H1 (cell line): ENCODE results near the gene GIT1. TPM values are rescaled to one million over a fixed set of nuclear protein-coding genes. Genes with fewer than 3 reads are reported as not detected.

Experiments used
- CTCF ChIA-PET: fragments of 300-600 bp; sonication (Branson Sonifier 250); formaldehyde crosslinking; loops from one replicate; lab custom pipeline; 2021; ENCODE audit not compliant: partially characterized antibody; lab: Charles Lee
- POLR2A ChIA-PET: fragments of 300-600 bp; sonication (Branson Sonifier 250); formaldehyde crosslinking; loops from one replicate; lab custom pipeline; 2021; ENCODE audit warnings: inconsistent platforms; ENCODE audit not compliant: partially characterized antibody; lab: Charles Lee
- DNase-seq, 2 experiments: peaks; one replicate each; pipeline versions ENCODE4 v3.0.0 to v3.0.0-alpha.2; 2010 to 2022; ENCODE audit warnings: low spot score in 2 of 2, low read depth in 1 of 2, mixed read lengths in 1 of 2
- FAIRE-seq: peaks from 2 replicates; lab custom pipeline; 2011; peaks lifted over from hg19 to GRCh38; lab: Jason Lieb, UNC
- H2AFZ ChIP-seq: 2 replicates; pipeline ENCODE4 v1.8.1; 2012; ENCODE audit warnings: low read length, inconsistent platforms
- H2AK5ac ChIP-seq: 2 replicates; pipeline ENCODE4 v1.6.1; 2013; ENCODE audit warnings: low read depth, low read length
- H2BK120ac ChIP-seq: replicated peaks from 2 replicates; pipeline ENCODE3; 2013; ENCODE audit warnings: low read depth, low read length, inconsistent platforms
- H2BK12ac ChIP-seq: 2 replicates; pipeline ENCODE4 v1.6.1; 2013; ENCODE audit warnings: low read depth, low read length
- H2BK15ac ChIP-seq: 2 replicates; pipeline ENCODE4 v1.6.1; 2013; ENCODE audit warnings: low read length
- H2BK20ac ChIP-seq: 2 replicates; pipeline ENCODE4 v1.6.1; 2013; ENCODE audit warnings: low read length
- H2BK5ac ChIP-seq: 2 replicates; pipeline ENCODE4 v1.6.1; 2013; ENCODE audit warnings: low read depth, low read length
- H3K14ac ChIP-seq: 2 replicates; pipeline ENCODE4 v1.6.1; 2013; ENCODE audit warnings: inconsistent platforms; ENCODE audit not compliant: insufficient read length
- H3K18ac ChIP-seq: 2 replicates; pipeline ENCODE4 v1.6.1; 2013; ENCODE audit warnings: low read length; ENCODE audit errors: extremely low read depth
- H3K23ac ChIP-seq: 2 replicates; pipeline ENCODE4 v1.6.1; 2013; ENCODE audit warnings: inconsistent platforms; ENCODE audit not compliant: insufficient read length
- H3K23me2 ChIP-seq: 2 replicates; pipeline ENCODE4 v1.6.1; 2013; ENCODE audit warnings: low read depth, low read length
- H3K27ac ChIP-seq: 2 replicates; pipeline ENCODE4 v1.6.1; 2011; ENCODE audit warnings: low read depth, low read length, inconsistent platforms
- H3K27me3 ChIP-seq, 4 experiments: replicated peaks in 1 of 4; 1 replicate in 1 of 4; 2 replicates in 3 of 4; pipeline versions ENCODE4 v1.6.1 to v1.8.1; 2011 to 2013; ENCODE audit warnings: low read length in 3 of 4, mild to moderate bottlenecking in 3 of 4, inconsistent platforms in 2 of 4, mixed read lengths in 2 of 4, moderate library complexity in 1 of 4; ENCODE audit not compliant: control insufficient read depth in 3 of 4, insufficient read depth in 3 of 4; ENCODE audit errors: extremely low read depth in 1 of 4
- H3K36me3 ChIP-seq, 4 experiments: 2 replicates each; pipeline versions ENCODE4 v1.6.1 to v1.8.1; 2011 to 2013; ENCODE audit warnings: mild to moderate bottlenecking in 4 of 4, low read length in 3 of 4, moderate library complexity in 2 of 4, control low read depth in 1 of 4, inconsistent platforms in 1 of 4; ENCODE audit not compliant: insufficient read depth in 4 of 4, control insufficient read depth in 2 of 4
- H3K4ac ChIP-seq: replicated peaks from 2 replicates; pipeline ENCODE3; 2013; ENCODE audit warnings: low read length, low read depth, mixed read lengths, inconsistent platforms; ENCODE audit not compliant: insufficient read length
- H3K4me1 ChIP-seq, 4 experiments: replicated peaks in 1 of 4; 1 replicate in 1 of 4; 2 replicates in 3 of 4; pipeline versions ENCODE4 v1.6.1 to v1.8.1; 2011 to 2013; ENCODE audit warnings: low read length in 3 of 4, inconsistent platforms in 2 of 4, mixed read lengths in 1 of 4; ENCODE audit not compliant: insufficient read depth in 4 of 4, control insufficient read depth in 3 of 4
- H3K4me2 ChIP-seq, 2 experiments: 2 replicates each; pipeline versions ENCODE4 v1.6.1 to v1.8.1; 2011 to 2013; ENCODE audit warnings: low read depth in 2 of 2, low read length in 2 of 2, control low read depth in 1 of 2, inconsistent platforms in 1 of 2, mild to moderate bottlenecking in 1 of 2; ENCODE audit not compliant: insufficient read depth in 1 of 2
- H3K4me3 ChIP-seq, 4 experiments: fragments of 200-600, 300-600 bp in 1 of 4; sonication (generic), shearing (Covaris generic), sonication (Bioruptor Twin) in 1 of 4; 2 replicates each; pipeline versions ENCODE4 v1.5.1 to v1.8.1; 2011 to 2016; ENCODE audit warnings: low read length in 4 of 4, low read depth in 3 of 4, control low read depth in 2 of 4, inconsistent platforms in 2 of 4, mild to moderate bottlenecking in 2 of 4, mixed read lengths in 1 of 4, moderate library complexity in 1 of 4; ENCODE audit not compliant: insufficient read depth in 2 of 4; ENCODE audit errors: extremely low read depth in 1 of 4
- H3K56ac ChIP-seq: replicated peaks from 2 replicates; pipeline ENCODE3; 2013; ENCODE audit warnings: low read depth, mild to moderate bottlenecking, mixed read lengths, low read length, inconsistent platforms; ENCODE audit not compliant: insufficient read length
- H3K79me1 ChIP-seq: 2 replicates; pipeline ENCODE4 v1.6.1; 2013; ENCODE audit warnings: low read depth, low read length, control low read depth
- H3K79me2 ChIP-seq, 2 experiments: 2 replicates each; pipeline versions ENCODE4 v1.6.1 to v1.8.1; 2012 to 2013; ENCODE audit warnings: low read length in 2 of 2, mild to moderate bottlenecking in 2 of 2, inconsistent platforms in 1 of 2; ENCODE audit not compliant: insufficient read depth in 2 of 2, control insufficient read depth in 1 of 2
- H3K9ac ChIP-seq, 4 experiments: replicated peaks in 1 of 4; 1 replicate in 1 of 4; 2 replicates in 3 of 4; pipeline versions ENCODE4 v1.6.1 to v1.8.1; 2011 to 2013; ENCODE audit warnings: low read depth in 3 of 4, low read length in 3 of 4, control low read depth in 2 of 4, mild to moderate bottlenecking in 2 of 4, moderate library complexity in 2 of 4, inconsistent platforms in 1 of 4; ENCODE audit errors: extremely low read depth in 1 of 4
- H3K9me3 ChIP-seq, 2 experiments: 2 replicates each; pipeline versions ENCODE4 v1.6.1 to v1.8.1; 2012 to 2013; ENCODE audit warnings: mild to moderate bottlenecking in 2 of 2, moderate library complexity in 2 of 2, control low read depth in 1 of 2, inconsistent platforms in 1 of 2, low read depth in 1 of 2, low read length in 1 of 2, mixed read lengths in 1 of 2; ENCODE audit not compliant: insufficient read depth in 2 of 2
- H4K20me1 ChIP-seq, 2 experiments: replicated peaks in 1 of 2; 2 replicates each; pipeline versions ENCODE3 to v1.8.1; 2011 to 2013; ENCODE audit warnings: inconsistent platforms in 2 of 2, low read length in 2 of 2, mild to moderate bottlenecking in 1 of 2; ENCODE audit not compliant: insufficient read depth in 2 of 2, control insufficient read depth in 1 of 2
- H4K5ac ChIP-seq: 2 replicates; pipeline ENCODE4 v1.6.1; 2013; ENCODE audit warnings: low read length, low read depth, mixed read lengths, inconsistent platforms; ENCODE audit not compliant: insufficient read length
- H4K8ac ChIP-seq: 2 replicates; pipeline ENCODE4 v1.8.0; 2013; ENCODE audit warnings: mild to moderate bottlenecking, moderate library complexity, low read length, inconsistent platforms; ENCODE audit not compliant: insufficient read depth; ENCODE audit errors: extremely low read depth
- H4K91ac ChIP-seq: replicated peaks from 2 replicates; pipeline ENCODE3; 2013; ENCODE audit warnings: low read length, mixed read lengths, inconsistent platforms; ENCODE audit not compliant: insufficient read length
- ATF3 ChIP-seq: IDR thresholded peaks from 2 replicates; pipeline ENCODE4 v1.6.1; 2011; ENCODE audit warnings: low read depth, mild to moderate bottlenecking, low read length; ENCODE audit not compliant: insufficient read depth
- BACH1 ChIP-seq: IDR thresholded peaks from 2 replicates; pipeline ENCODE4 v1.6.1; 2012; ENCODE audit warnings: low read length, improper control_type of control experiment
- CREB1 ChIP-seq: IDR thresholded peaks from 2 replicates; pipeline ENCODE4 v1.6.1; 2012; ENCODE audit warnings: inconsistent platforms
- JUND ChIP-seq: IDR thresholded peaks from 2 replicates; pipeline ENCODE4 v1.6.1; 2011; ENCODE audit warnings: mild to moderate bottlenecking, improper control_type of control experiment, low read length
- KDM1A ChIP-seq: fragments of 200-600, 300-600 bp; sonication (generic); IDR thresholded peaks from 2 replicates; pipeline ENCODE4 v1.7.1; 2016; ENCODE audit warnings: mild to moderate bottlenecking, low read length, borderline replicate concordance
- KDM5A ChIP-seq: fragments of 200-600 bp; IDR thresholded peaks from 2 replicates; pipeline ENCODE4 v1.7.1; 2012; ENCODE audit warnings: mild to moderate bottlenecking, low read length, inconsistent platforms, mixed read lengths
- MAFK ChIP-seq: IDR thresholded peaks from 2 replicates; pipeline ENCODE4 v1.6.1; 2012; ENCODE audit warnings: low read depth, mild to moderate bottlenecking, improper control_type of control experiment, low read length
- MAX ChIP-seq: IDR thresholded peaks from 2 replicates; pipeline ENCODE4 v1.6.1; 2012; ENCODE audit warnings: inconsistent platforms
- POLR2A ChIP-seq, 2 experiments: IDR thresholded peaks; 1 replicate in 1 of 2; 2 replicates in 1 of 2; pipeline ENCODE4 v1.6.1; 2011; ENCODE audit warnings: low read depth in 2 of 2, low read length in 2 of 2, mild to moderate bottlenecking in 2 of 2; ENCODE audit errors: control extremely low read depth in 1 of 2
- RNF2 ChIP-seq: fragments of 200-900, 300-1000 bp; sonication (generic); IDR thresholded peaks from 2 replicates; pipeline ENCODE4 v1.7.1; 2016; ENCODE audit warnings: borderline replicate concordance, low read depth, mild to moderate bottlenecking, antibody characterized with exemption, low read length; ENCODE audit not compliant: poor library complexity, severe bottlenecking; ENCODE audit errors: missing control alignments
- SUZ12 ChIP-seq: fragments of 200-600 bp; sonication (generic); IDR thresholded peaks from 2 replicates; pipeline ENCODE4 v1.6.1; 2012; ENCODE audit warnings: mild to moderate bottlenecking, inconsistent platforms, low read length, moderate library complexity, mixed read lengths
- TBP ChIP-seq: IDR thresholded peaks from 2 replicates; pipeline ENCODE4 v1.6.1; 2011; ENCODE audit warnings: low read depth, low read length, improper control_type of control experiment
- TCF12 ChIP-seq: IDR thresholded peaks from 2 replicates; pipeline ENCODE4 v1.6.1; 2011; ENCODE audit warnings: low read depth, mild to moderate bottlenecking, low read length
- WGBS, 2 experiments: shearing (Covaris generic) in 1 of 2; methylation state at CpG; one replicate each; pipeline versions ENCODE4 v1.1.6 to v1.1.7; 2013 to 2015; ENCODE audit warnings: low lambda C conversion rate in 2 of 2, mixed read lengths in 2 of 2, inconsistent platforms in 1 of 2, low coverage in 1 of 2, missing lambda C conversion rate in 1 of 2; ENCODE audit not compliant: insufficient replicate concordance in 2 of 2, insufficient coverage in 1 of 2, insufficient read length in 1 of 2; ENCODE audit errors: extremely low coverage in 1 of 2, missing lambda C conversion rate in 1 of 2; 5-methylcytosine and 5-hydroxymethylcytosine counted together
- polyA plus RNA-seq, 7 experiments: library from polyadenylated mRNA; depleted of rRNA in 3 of 7; stranded (reverse) in 5 of 7; unstranded in 2 of 7; fragments of >200 nt in 5 of 7; fragments of 200-250 nt in 2 of 7; gene quantifications; 1 replicate in 5 of 7; 2 replicates in 1 of 7; 4 replicates in 1 of 7; pipeline versions ENCODE4 v1.2.1 to v1.2.3, GENCODE V29; 2011 to 2013; ENCODE audit warnings: missing spikeins in 2 of 7, mixed read lengths in 2 of 7
- total RNA-seq: library from RNA; stranded (reverse); fragmentation: NEBNext Ultra II Directional; extraction: Animal tissue kit (Norgen Biotek cat#: 25700); gene quantifications from 2 replicates; pipeline ENCODE4 v1.2.1, GENCODE V29; 2021

Gene GIT1
- total and polyA plus RNA-seq, 2 of the 8 experiments (the other 6 are each of a cell fraction or from before 2014, with no cell fraction given) = 62.4 to 63.0 TPM

GRCh38 chr17:29617125-29617480, 27.7 kb upstream of the GIT1 start:
- Histone ChIP-seq H3K14ac (no peak overlapping the region), H2BK20ac (no peak overlapping the region), H3K23me2 (peaks cover 13% of the 10 kb centered on the region), H2AFZ (no peak overlapping the region), H3K9ac (no peak overlapping the region), H3K79me1 (no peaks in the 10 kb centered on the region), H3K4me1 (peaks cover 14 to 49% (median 40%) of the 10 kb centered on the region in 4 experiments), H4K20me1 (peaks cover 5 to 6% of the 10 kb centered on the region in 2 experiments), H4K8ac (peak overlapping the region; percentile 87; the same call in 1 of the 2 replicates), H3K79me2 (no peaks in the 10 kb centered on the region), H3K27ac (no peak overlapping the region), H2AK5ac (no peak overlapping the region), H3K18ac (peak overlapping the region; percentile 40; the same call in 1 of the 2 replicates), H2BK120ac (no peak overlapping the region), H3K23ac (no peak overlapping the region), H4K5ac (no peak overlapping the region), H2BK12ac (peak overlapping the region; percentile 75; the same call in 1 of the 2 replicates), H3K4me3 (peak overlapping the region; percentile 3 to 60 (median 30); a peak in 5 of 8 replicates), H3K56ac (no peak overlapping the region), H3K27me3 (peaks cover 22 to 75% (median 61%) of the 10 kb centered on the region in 4 experiments), H3K4me2 (peak overlapping the region; percentile 90 to 96), H3K36me3 (peaks cover 0 to 7% (median 0%) of the 10 kb centered on the region in 4 experiments; a peak in 1 of 8 replicates), H2BK5ac (peak overlapping the region; percentile 60; the same call in 1 of the 2 replicates), H3K4ac (no peak overlapping the region), H2BK15ac (peak overlapping the region; percentile 88; the same call in 1 of the 2 replicates), H3K9me3 (peaks cover 0 to 8% of the 10 kb centered on the region in 2 experiments; a peak in 1 of 4 replicates), H4K91ac (no peak overlapping the region)
- DNase-seq (peak in 1 of 2 experiments; percentile 91), FAIRE-seq (no peak)
- ChIA-PET CTCF (interaction anchor here (0.7 to 13.1 kb wide), 28 partner anchors 8 to 479 kb away, joined by 3 to 193 read pairs (median 7); partner anchors contain the start of genes ABHD15, ANKRD13B and TP53I13), POLR2A (interaction anchor here (0.6 to 4.3 kb wide), 6 partner anchors 8 to 270 kb away, joined by 3 to 30 read pairs (median 4); partner anchors contain the start of genes ANKRD13B and TP53I13)
- 3% methylated on average over 16 of the region's 16 CpGs; no CpG with 5 or more reads in 1 of the 2 experiments for WGBS, 2 experiments
- no peak for TF ChIP-seq ATF3
- no peak for TF ChIP-seq TCF12
- peak; percentile 81 for TF ChIP-seq CREB1
- no peak; the same call in 1 of the 2 replicates for TF ChIP-seq SUZ12
- no peak; the same call in 1 of the 2 replicates for TF ChIP-seq KDM1A
- 0 out of 2 replicates have a peak, but pooled peaks have one; percentile 38 for TF ChIP-seq BACH1
- TF ChIP-seq JUND = 0 out of 2 replicates have a peak, but pooled peaks have one; percentile 5
- TF ChIP-seq MAX = peak; percentile 85
- no peak for TF ChIP-seq TBP
- no peak for TF ChIP-seq POLR2A (IDR thresholded peaks at IDR 0.05; ENCODE audit: control extremely low read depth in 1 of 2, low read depth in 2 of 2, low read length in 2 of 2)
- TF ChIP-seq KDM5A = no peak
- no peak for TF ChIP-seq MAFK
- TF ChIP-seq RNF2 = no peak
